Activated CD4-positive, CD25-positive, alpha-beta regulatory T cell treated with anti-CD3 and anti-CD28 coated beads, Interleukin-2, amount 50 U/mL, for 72 hours (primary cell): ENCODE results near the gene FLNB.

Experiments
- DNase-seq: peaks from one replicate; pipeline ENCODE4 v3.0.0; 2021

The FLNB gene

GRCh38 chr3:58173669-58174398, 165.6 kb downstream of the FLNB start:
- no peak for DNase-seq

GRCh38 chr3:58175187-58175436, 166.9 kb downstream of the FLNB start:
- DNase-seq, result no peak

GRCh38 chr3:58175437-58176184, 167.4 kb downstream of the FLNB start:
- DNase-seq, result no peak

- DNase-seq, result no peak
Observed at GRCh38 chr3:58176185-58176530, 167.9 kb downstream of the FLNB start.

- no peak for DNase-seq
Observed at GRCh38 chr3:58176827-58177489, 168.7 kb downstream of the FLNB start.

GRCh38 chr3:58177747-58178527, 169.7 kb downstream of the FLNB start:
- DNase-seq, result peak; percentile 93

GRCh38 chr3:58178528-58179234, 170.5 kb downstream of the FLNB start:
- no peak for DNase-seq

- DNase-seq, result no peak
Observed at GRCh38 chr3:58179235-58180098, 171.2 kb downstream of the FLNB start.

GRCh38 chr3:58180099-58180880, 172.1 kb downstream of the FLNB start:
- DNase-seq, result no peak

- no peak for DNase-seq
Observed at GRCh38 chr3:58180940-58181587, 172.8 kb downstream of the FLNB start.

GRCh38 chr3:58183221-58183620, 175.0 kb downstream of the FLNB start:
- no peak for DNase-seq

GRCh38 chr3:58183891-58184290, 175.7 kb downstream of the FLNB start:
- DNase-seq, result no peak

GRCh38 chr3:58184309-58184981, 176.2 kb downstream of the FLNB start:
- DNase-seq, result no peak

GRCh38 chr3:58184982-58185360, 176.7 kb downstream of the FLNB start:
- no peak for DNase-seq

GRCh38 chr3:58188173-58188564, 179.9 kb downstream of the FLNB start:
- no peak for DNase-seq

- DNase-seq, result no peak
Observed at GRCh38 chr3:58188921-58189451, 180.8 kb downstream of the FLNB start.

GRCh38 chr3:58189691-58190090, 181.5 kb downstream of the FLNB start:
- DNase-seq, result no peak

- DNase-seq, result no peak
Observed at GRCh38 chr3:58190291-58190690, 182.1 kb downstream of the FLNB start.

- no peak for DNase-seq
Observed at GRCh38 chr3:58190882-58191281, 182.7 kb downstream of the FLNB start.
